NCI-H446 treated with DMSO at 0.1 percent for 48 hours (cell line): ENCODE data around the gene VWF.
"Not testable (repeated sequence)": the region's sequence is repeated elsewhere in the genome, so short reads cannot be mapped to it uniquely, and the experiment has no call there.

ENCODE experiments used
- DNase-seq: peaks from one replicate; lab custom pipeline; 2025; lab: John Stamatoyannopoulos, UW

Gene VWF

GRCh38 chr12:6124411-6125309, at the start of gene VWF:
TSS of gene VWF (minus strand) at chr12:6124670. CDS start at chr12:6123196, 1,474 bp downstream.
- DNase-seq, result no peak

- no peak for DNase-seq
These were observed 48.4 kb upstream of the VWF start for GRCh38 chr12:6172862-6173261.

DNA sequence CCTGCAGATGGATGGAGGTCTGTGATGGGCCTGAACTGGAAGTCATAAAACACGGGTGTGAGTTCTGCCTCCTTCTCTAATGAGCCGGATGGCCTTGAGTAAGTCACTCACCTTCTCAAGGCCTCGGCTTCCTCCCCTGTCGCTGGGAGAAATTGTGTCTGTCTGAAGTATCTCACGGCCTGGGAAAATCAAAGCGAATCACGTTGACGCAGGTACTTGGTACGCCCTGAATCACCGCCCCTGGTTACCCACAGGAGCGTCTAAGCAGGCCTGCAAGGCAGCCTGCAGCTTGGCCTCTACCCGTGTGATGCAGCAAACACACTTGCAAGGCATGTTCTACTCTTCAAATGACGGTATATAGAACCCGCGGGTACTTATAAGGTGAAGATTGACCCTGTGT, 47.6 kb upstream of the VWF start:
- DNase-seq, result no peak

DNA sequence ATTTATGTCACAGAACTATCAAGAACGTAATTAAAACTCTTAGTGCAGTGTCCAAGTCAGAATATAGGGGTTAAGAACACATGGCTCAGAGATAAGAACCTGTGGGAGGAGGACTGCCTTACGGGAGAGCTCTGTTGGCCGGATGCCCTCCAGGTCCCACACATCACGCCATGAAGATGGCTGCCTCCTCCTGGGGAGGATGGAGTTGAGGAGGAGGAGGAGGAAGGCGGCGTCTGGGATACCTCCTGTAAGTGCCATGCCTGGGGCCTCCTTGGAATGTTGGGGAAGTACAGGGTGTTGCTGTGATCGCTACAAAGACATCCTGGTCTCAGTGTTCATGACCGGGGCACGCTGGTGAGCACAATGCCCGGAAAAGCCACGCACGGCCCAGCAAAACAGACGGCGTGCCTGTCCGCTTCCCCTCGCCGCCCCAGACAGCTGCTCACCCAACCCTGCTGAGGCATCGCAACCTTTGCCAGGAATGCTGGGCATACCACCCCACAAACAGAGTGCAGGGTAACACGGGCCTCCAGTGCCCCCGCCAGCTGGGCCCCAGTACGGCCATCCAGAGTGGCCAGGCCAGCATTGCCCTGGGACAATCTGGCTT, 47.0 kb upstream of the VWF start:
- DNase-seq, result no peak

DNA sequence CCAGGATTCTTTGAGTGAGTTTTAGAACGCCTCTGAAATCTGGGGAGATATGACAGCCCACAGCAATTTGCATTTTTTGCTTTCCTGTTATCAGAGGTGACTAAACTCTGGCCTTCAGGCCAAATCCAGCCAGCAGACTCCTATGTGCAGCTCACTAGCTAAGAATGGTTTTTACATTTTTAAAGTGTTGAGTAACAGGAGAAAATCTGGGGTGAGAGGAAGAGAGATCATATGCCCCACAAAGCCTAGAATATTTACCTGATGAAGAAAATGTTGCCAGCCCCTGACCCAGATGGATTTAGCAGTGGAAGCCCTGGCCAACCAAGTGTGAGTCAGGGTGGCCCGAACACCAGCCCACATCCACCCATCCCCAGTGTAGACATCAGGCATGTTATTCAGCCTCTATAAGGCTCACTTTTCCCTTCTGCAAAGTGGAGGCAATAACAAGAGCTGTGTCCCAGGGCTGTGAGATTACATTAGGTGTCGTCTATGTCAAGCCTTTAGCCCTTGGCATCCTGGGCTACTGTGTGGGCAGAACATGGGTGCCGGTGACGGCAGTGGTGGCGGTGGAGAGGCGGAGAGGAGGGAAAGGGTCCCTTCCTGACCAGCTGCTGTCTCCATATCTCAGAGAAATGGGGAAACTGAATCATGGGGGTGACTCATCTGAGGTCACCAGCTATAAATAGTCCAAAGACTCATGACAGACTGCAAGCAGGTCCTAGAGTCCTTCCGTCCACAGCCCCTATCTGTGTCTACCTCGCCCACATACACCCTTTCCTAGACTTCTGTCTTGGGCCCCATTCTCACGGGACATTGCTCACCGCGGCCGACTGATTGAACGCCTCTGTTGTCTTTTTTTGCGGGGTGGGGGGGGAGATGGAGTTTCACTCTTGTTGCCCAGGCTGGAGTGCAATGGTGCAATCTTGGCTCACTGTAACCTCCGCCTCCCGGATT, 43.1 kb upstream of the VWF start:
- DNase-seq, result no peak

- no peak for DNase-seq
These were observed 42.3 kb upstream of the VWF start for GRCh38 chr12:6166808-6167207.

DNA sequence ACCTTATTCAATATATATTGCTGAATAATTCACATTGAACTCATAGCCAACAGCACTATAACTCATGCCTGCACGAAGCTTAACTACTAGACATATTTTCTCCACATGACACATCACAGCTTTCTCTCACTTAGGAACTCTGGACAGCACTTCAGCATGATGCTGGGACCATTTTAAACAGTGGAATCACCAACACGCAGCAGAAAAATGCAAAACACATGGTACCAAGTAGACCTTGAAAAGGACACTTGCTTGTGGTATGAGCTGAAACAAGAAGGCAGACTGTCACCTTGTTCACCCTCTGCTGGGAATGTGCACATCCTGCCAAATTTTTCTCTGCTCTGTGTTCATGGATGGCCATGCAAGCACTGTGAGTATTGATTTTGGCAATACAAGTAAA, 40.9 kb upstream of the VWF start:
- peak; percentile 45 for DNase-seq

DNA sequence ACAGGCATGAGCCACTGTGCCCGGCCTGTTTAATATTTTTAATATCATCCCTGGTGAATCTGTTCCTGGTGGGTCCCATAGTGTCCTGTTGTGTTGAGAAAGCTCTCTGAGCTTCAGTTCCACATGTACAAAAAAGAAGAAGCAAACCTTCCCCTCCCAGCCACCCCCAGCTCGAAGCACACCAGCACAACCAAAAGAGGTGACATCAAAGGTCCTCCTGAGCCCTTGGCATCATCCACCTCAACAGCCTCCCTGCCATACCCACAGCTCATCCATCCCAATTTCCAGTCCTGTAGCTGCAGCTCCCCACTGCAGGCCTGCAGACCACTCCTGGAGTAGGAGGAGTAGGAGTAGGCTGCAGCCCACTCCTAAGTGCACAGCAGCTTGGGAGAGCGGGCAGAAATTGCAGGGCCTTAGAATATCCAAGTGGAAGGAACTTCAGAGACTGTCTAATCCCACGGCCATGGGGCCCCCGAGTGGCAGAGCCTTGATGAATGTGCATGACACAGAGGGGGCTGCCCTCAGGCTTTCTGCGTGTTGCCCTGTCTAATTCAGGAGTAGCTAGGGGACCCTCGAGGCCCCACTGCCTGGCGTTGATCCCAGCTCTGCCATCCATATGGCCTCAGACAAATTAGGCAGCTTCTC, 39.1 kb upstream of the VWF start:
- no peak for DNase-seq

- DNase-seq, result no peak
These were observed 36.8 kb upstream of the VWF start for GRCh38 chr12:6161124-6161882.

GRCh38 chr12:6160049-6160649, 35.7 kb upstream of the VWF start:
- DNase-seq, result not testable (repeated sequence)

GRCh38 chr12:6159166-6160011, 34.9 kb upstream of the VWF start:
- DNase-seq, result not testable (repeated sequence)

GRCh38 chr12:6158749-6159148, 34.3 kb upstream of the VWF start:
- DNase-seq, result no peak

GRCh38 chr12:6158255-6158654, 33.8 kb upstream of the VWF start:
- no peak for DNase-seq

DNA sequence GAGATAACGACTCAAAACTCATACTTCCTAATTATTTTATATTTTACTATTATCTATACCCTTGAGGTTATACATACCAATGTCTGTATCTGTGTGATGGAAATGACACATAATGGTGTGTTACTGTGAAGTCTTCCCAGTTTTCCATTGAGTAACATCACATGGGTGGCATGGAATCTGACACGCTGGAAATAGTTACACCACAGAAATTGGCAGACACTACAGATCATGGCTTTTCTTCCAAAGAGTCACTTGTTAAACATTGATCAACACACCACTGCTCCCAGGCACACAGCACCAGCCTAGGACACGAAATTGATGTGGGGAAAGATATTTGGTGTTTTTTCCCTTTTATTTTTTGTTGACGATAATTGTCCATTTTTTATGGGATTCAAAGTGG, 33.0 kb upstream of the VWF start:
- DNase-seq, result no peak

DNA sequence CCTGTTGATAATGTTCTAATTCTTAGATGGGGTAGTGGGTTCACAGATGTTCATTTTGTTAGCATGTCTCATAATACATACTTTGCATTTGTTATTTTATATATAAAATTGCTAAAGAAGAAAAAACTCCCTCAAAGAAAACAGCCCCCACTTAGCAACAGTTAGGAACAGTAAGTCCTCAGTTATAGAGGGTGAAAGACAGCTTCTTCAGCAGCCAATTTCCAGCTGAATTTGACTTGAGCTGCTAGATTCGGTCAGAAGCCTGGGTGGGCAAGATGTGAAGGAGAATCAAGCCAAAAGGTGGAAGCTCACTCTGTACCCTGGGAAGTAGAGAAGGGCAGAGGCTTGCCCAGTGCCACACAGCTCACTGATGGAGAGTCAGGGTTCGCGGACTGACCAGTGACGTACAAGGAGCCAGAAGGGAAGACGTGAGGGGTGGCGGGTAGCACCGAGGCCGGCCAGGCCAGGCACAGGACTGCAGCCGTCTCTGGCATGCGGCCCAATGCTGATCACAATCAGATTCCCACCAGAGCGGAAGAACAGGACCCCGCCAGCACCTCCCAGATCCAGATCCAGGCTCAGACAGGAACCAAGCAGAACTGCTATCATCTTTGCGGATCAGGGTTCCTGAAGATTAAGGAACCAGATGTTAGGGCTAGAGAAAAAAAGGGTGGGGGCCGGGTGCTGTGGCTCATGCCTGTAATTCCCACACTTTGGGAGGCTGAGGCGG, 30.4 kb upstream of the VWF start:
- DNase-seq, result no peak

DNA sequence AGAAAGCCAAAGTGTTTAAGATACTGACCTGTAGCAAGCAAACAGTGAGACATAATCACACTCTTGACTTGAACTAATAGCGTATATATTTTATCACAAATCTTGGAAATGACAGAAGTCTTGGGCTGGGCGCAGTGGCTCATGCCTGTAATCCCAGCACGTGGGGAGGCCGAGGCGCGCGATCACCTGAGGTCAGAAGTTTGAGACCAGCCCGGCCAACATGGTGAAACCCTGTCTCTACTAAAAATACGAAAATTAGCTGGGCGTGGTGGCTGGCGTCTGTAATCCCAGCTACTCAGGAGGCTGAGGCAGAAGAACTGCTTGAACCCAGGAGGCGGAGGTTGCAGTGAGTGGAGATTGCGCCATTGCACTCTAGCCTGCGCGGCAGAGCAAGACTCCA, 24.3 kb upstream of the VWF start:
- not testable (repeated sequence) for DNase-seq

DNA sequence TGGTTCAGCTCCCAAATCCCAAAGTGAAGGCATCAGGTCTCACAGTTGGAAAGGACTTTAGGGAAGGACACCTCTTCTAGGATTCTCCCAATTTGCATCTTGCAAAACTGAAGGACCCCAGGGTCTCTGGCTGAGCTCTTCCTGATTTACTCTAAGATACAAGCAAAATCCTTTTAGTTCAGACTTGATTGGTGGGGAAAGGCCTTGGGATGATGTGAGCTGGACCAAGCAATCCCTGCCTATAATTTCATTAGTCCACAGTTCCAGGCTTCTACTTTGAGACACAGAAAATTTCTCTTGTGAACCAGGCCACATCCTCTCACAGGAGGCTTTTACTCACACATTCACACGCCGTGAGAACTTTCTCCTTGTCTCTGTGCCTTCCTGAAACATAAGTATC, 23.6 kb upstream of the VWF start:
- DNase-seq, result no peak

GRCh38 chr12:6146951-6147350, 22.5 kb upstream of the VWF start:
- DNase-seq, result no peak

GRCh38 chr12:6146509-6146908, 22.0 kb upstream of the VWF start:
- no peak for DNase-seq
